Measurements from ENCODE around the gene GPR155. TPM values are rescaled to one million over a fixed set of nuclear protein-coding genes. Genes with fewer than 3 reads are reported as not detected.

GPR155 gene
- total and polyA plus RNA-seq, 2 experiments from 2014 or later, result 1.2 to 1.3 TPM

DNA sequence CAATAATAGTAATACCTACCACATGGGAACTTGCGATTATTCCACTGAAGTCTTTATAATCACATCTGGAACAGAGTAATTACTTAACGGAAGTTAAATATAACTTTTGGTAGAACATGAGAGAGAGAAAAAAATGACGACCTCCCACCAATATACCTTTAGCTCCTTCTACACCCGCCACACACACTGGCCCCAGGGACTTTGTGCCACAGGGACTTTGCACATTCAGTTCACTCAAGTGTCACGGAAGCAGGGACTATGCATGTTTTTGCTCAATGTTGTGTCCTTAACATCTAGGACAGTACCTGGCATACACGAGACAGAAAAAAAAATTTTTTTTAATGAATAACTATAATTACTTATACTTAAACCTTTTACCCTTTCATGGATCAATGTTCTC lies 4.0 kb downstream of the GPR155 start:
- H3K27me3 ChIP-seq (ENCODE audit: insufficient read depth), result peaks cover 22% of the 10 kb centered on the region
- H3K27ac ChIP-seq (ENCODE audit: low read depth), result no peak overlapping the region
- TF ChIP-seq EZH2 (IDR thresholded peaks at IDR 0.05; ENCODE audit: low read depth, unreplicated experiment) (no peak), EZH2phosphoT487 (IDR thresholded peaks at IDR 0.05; ENCODE audit: unreplicated experiment) (no peak), CREB1 (CRISPR knock-in tag; IDR thresholded peaks at IDR 0.05; ENCODE audit: low read depth) (no peak)
- no peaks in the 10 kb centered on the region for H3F3A ChIP-seq (replicated peaks; ENCODE audit: low read depth)
- no peaks in the 10 kb centered on the region; the same call in 1 of the 2 replicates for H3K4me1 ChIP-seq (ENCODE audit: insufficient read depth)
- H3K79me2 ChIP-seq (replicated peaks; ENCODE audit: insufficient read depth), result no peaks in the 10 kb centered on the region
- no peak overlapping the region for H3K4me3 ChIP-seq
- DNase-seq (ENCODE audit: low spot score) (no peak), ATAC-seq (no peak)
- no peaks in the 10 kb centered on the region for H4K20me1 ChIP-seq (replicated peaks; ENCODE audit: insufficient read depth)
- no peak overlapping the region for H3K4me2 ChIP-seq
- H2AFZ ChIP-seq, result no peak overlapping the region
- Mint-ChIP-seq H3K9me3 (no peaks in the 10 kb centered on the region; the same call in 2 of the 3 replicates), H3K27ac (no peak overlapping the region), H3K4me1 (peaks cover 5% of the 10 kb centered on the region), H3K4me3 (no peak overlapping the region), H3K36me3 (ENCODE audit: low read depth) (no peaks in the 10 kb centered on the region), H3K27me3 (ENCODE audit: insufficient read depth, low read depth, poor library complexity) (peaks cover 9% of the 10 kb centered on the region)
- H3K36me3 ChIP-seq (ENCODE audit: insufficient read depth), result no peaks in the 10 kb centered on the region
- no peaks in the 10 kb centered on the region; the same call in 1 of the 2 replicates for H3K9me2 ChIP-seq (ENCODE audit: insufficient read depth)

DNA sequence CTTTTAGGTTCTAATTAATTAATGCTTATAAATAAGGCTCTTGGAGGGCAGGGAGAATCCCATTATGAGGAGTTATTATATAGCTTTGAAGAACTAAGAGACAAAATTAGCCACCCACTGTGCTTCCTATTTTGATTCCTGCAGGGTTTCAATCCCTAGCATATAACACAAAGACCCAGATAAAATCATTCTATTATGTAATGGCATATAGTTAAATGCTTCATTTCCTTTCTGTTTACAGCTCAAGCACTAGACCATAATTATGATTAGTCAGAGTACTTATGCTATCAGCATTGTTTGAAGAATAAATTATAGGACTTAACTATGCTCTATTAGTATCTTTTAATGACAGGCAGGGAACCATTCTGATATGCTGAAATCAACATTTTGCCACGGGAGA lies 9.1 kb downstream of the GPR155 start:
- no peak overlapping the region for H3K4me3 ChIP-seq
- H3K27me3 ChIP-seq (ENCODE audit: insufficient read depth), result no peaks in the 10 kb centered on the region
- no peak for ATAC-seq
- H3K27ac ChIP-seq (ENCODE audit: low read depth), result no peak overlapping the region
- no peaks in the 10 kb centered on the region for H3K36me3 Mint-ChIP-seq (ENCODE audit: low read depth)
- no peak overlapping the region for H2AFZ ChIP-seq
- H3K9me3 Mint-ChIP-seq, result no peaks in the 10 kb centered on the region
- H3K36me3 ChIP-seq (ENCODE audit: insufficient read depth), result no peaks in the 10 kb centered on the region
- no peak overlapping the region for H3K4me2 ChIP-seq
- no peaks in the 10 kb centered on the region for H3K4me1 Mint-ChIP-seq
- no peak overlapping the region for H3K27ac Mint-ChIP-seq
- H3K27me3 Mint-ChIP-seq (ENCODE audit: insufficient read depth, low read depth, poor library complexity), result peaks cover 2% of the 10 kb centered on the region
- H3K4me3 Mint-ChIP-seq, result no peak overlapping the region
- H4K20me1 ChIP-seq (replicated peaks; ENCODE audit: insufficient read depth), result no peaks in the 10 kb centered on the region
- DNase-seq (ENCODE audit: low spot score), result no peak
- H3K9me2 ChIP-seq (ENCODE audit: insufficient read depth), result no peaks in the 10 kb centered on the region
- no peaks in the 10 kb centered on the region for H3F3A ChIP-seq (replicated peaks; ENCODE audit: low read depth)
- no peaks in the 10 kb centered on the region for H3K4me1 ChIP-seq (ENCODE audit: insufficient read depth)
- H3K79me2 ChIP-seq (replicated peaks; ENCODE audit: insufficient read depth), result no peaks in the 10 kb centered on the region
- TF ChIP-seq ZNF331 (CRISPR knock-in tag; IDR thresholded peaks at IDR 0.05; ENCODE audit: low read depth), result no peak
- no peak for TF ChIP-seq STAT1 (IDR thresholded peaks at IDR 0.05; ENCODE audit: unreplicated experiment)
- no peak for TF ChIP-seq EZH2phosphoT487 (IDR thresholded peaks at IDR 0.05; ENCODE audit: unreplicated experiment)
- TF ChIP-seq, protein P1, sequence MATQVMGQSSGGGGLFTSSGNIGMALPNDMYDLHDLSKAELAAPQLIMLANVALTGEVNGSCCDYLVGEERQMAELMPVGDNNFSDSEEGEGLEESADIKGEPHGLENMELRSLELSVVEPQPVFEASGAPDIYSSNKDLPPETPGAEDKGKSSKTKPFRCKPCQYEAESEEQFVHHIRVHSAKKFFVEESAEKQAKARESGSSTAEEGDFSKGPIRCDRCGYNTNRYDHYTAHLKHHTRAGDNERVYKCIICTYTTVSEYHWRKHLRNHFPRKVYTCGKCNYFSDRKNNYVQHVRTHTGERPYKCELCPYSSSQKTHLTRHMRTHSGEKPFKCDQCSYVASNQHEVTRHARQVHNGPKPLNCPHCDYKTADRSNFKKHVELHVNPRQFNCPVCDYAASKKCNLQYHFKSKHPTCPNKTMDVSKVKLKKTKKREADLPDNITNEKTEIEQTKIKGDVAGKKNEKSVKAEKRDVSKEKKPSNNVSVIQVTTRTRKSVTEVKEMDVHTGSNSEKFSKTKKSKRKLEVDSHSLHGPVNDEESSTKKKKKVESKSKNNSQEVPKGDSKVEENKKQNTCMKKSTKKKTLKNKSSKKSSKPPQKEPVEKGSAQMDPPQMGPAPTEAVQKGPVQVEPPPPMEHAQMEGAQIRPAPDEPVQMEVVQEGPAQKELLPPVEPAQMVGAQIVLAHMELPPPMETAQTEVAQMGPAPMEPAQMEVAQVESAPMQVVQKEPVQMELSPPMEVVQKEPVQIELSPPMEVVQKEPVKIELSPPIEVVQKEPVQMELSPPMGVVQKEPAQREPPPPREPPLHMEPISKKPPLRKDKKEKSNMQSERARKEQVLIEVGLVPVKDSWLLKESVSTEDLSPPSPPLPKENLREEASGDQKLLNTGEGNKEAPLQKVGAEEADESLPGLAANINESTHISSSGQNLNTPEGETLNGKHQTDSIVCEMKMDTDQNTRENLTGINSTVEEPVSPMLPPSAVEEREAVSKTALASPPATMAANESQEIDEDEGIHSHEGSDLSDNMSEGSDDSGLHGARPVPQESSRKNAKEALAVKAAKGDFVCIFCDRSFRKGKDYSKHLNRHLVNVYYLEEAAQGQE (IDR thresholded peaks at IDR 0.05; ENCODE audit: unreplicated experiment), result no peak
- TF ChIP-seq ZNF114 (CRISPR knock-in tag; IDR thresholded peaks at IDR 0.05), result no peak
- TF ChIP-seq, protein P2, sequence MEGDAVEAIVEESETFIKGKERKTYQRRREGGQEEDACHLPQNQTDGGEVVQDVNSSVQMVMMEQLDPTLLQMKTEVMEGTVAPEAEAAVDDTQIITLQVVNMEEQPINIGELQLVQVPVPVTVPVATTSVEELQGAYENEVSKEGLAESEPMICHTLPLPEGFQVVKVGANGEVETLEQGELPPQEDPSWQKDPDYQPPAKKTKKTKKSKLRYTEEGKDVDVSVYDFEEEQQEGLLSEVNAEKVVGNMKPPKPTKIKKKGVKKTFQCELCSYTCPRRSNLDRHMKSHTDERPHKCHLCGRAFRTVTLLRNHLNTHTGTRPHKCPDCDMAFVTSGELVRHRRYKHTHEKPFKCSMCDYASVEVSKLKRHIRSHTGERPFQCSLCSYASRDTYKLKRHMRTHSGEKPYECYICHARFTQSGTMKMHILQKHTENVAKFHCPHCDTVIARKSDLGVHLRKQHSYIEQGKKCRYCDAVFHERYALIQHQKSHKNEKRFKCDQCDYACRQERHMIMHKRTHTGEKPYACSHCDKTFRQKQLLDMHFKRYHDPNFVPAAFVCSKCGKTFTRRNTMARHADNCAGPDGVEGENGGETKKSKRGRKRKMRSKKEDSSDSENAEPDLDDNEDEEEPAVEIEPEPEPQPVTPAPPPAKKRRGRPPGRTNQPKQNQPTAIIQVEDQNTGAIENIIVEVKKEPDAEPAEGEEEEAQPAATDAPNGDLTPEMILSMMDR (conservative IDR thresholded peaks at IDR 0.05; ENCODE audit: low read depth in 2 of 2), result no peak
- TF ChIP-seq EZH2 (IDR thresholded peaks at IDR 0.05; ENCODE audit: low read depth, unreplicated experiment), result no peak
- TF ChIP-seq NANOG (IDR thresholded peaks at IDR 0.05; ENCODE audit: borderline replicate concordance), result no peak
- TF ChIP-seq ETS1 (IDR thresholded peaks at IDR 0.05), result no peak
- no peak for TF ChIP-seq JUNB (IDR thresholded peaks at IDR 0.05; ENCODE audit: unreplicated experiment)
